CD8-positive, alpha-beta memory T cell (primary cell): Measurements from ENCODE around the gene DLG5. TPM values are rescaled to one million over a fixed set of nuclear protein-coding genes. Genes with fewer than 3 reads are reported as not detected.

Source experiments
- CTCF ChIA-PET: fragments of 350-600 bp; sonication (Branson Sonifier 250); formaldehyde crosslinking; loops from one replicate; lab custom pipeline; 2021; ENCODE audit warnings: antibody characterized with exemption; lab: Charles Lee
- POLR2A ChIA-PET: fragments of 350-600 bp; sonication (Branson Sonifier 250); formaldehyde crosslinking; loops from one replicate; lab custom pipeline; 2021; ENCODE audit warnings: antibody characterized with exemption; lab: Charles Lee
- DNase-seq, 5 donors: peaks; one replicate each; pipeline versions ENCODE4 v3.0.0 to v3.0.0-alpha.2; 2020 to 2022; ENCODE audit warnings: mixed read lengths in 1 of 5
- H3K27ac ChIP-seq: one replicate; pipeline ENCODE4 v1.7.0; 2013; ENCODE audit warnings: low read depth, mild to moderate bottlenecking, low read length, moderate library complexity
- H3K27me3 ChIP-seq: 2 replicates; pipeline ENCODE4 v1.7.0; 2013; ENCODE audit warnings: low read length, mild to moderate bottlenecking; ENCODE audit not compliant: insufficient read depth, poor library complexity, severe bottlenecking
- H3K36me3 ChIP-seq: 2 replicates; pipeline ENCODE4 v1.7.0; 2013; ENCODE audit warnings: mild to moderate bottlenecking, low read length, moderate library complexity; ENCODE audit not compliant: insufficient read depth
- H3K4me1 ChIP-seq: 2 replicates; pipeline ENCODE4 v1.7.0; 2013; ENCODE audit warnings: mild to moderate bottlenecking, low read length, moderate library complexity; ENCODE audit not compliant: insufficient read depth
- H3K4me3 ChIP-seq: 2 replicates; pipeline ENCODE4 v1.7.0; 2013; ENCODE audit warnings: mild to moderate bottlenecking, low read length
- H3K9me3 ChIP-seq: 2 replicates; pipeline ENCODE4 v1.7.0; 2013; ENCODE audit warnings: mild to moderate bottlenecking, low read length
- H3K27ac Mint-ChIP-seq, 8 donors: one replicate each; pipeline ENCODE4 v1.8.0; 2020 to 2021; ENCODE audit warnings: mixed read lengths in 8 of 8, mild to moderate bottlenecking in 6 of 8, inconsistent platforms in 3 of 8, moderate library complexity in 3 of 8
- H3K27me3 Mint-ChIP-seq, 2 donors: one replicate each; pipeline ENCODE4 v1.8.0; 2020 to 2021; ENCODE audit warnings: mixed read lengths in 2 of 2, mild to moderate bottlenecking in 1 of 2, moderate library complexity in 1 of 2
- H3K36me3 Mint-ChIP-seq, 3 donors: one replicate each; pipeline ENCODE4 v1.8.0; 2020 to 2021; ENCODE audit warnings: mixed read lengths in 3 of 3, inconsistent platforms in 1 of 3, mild to moderate bottlenecking in 1 of 3
- H3K4me1 Mint-ChIP-seq, 3 donors: one replicate each; pipeline ENCODE4 v1.8.0; 2020 to 2021; ENCODE audit warnings: mixed read lengths in 3 of 3, inconsistent platforms in 1 of 3, mild to moderate bottlenecking in 1 of 3
- H3K4me3 Mint-ChIP-seq, 7 donors: one replicate each; pipeline ENCODE4 v1.8.0; 2020 to 2021; ENCODE audit warnings: mixed read lengths in 7 of 7, mild to moderate bottlenecking in 6 of 7, moderate library complexity in 4 of 7, inconsistent platforms in 2 of 7
- H3K9me3 Mint-ChIP-seq, 5 donors: one replicate each; pipeline ENCODE4 v1.8.0; 2020 to 2022; ENCODE audit warnings: mixed read lengths in 5 of 5, mild to moderate bottlenecking in 3 of 5, moderate library complexity in 2 of 5, inconsistent platforms in 1 of 5
- polyA plus RNA-seq: library from polyadenylated mRNA; unstranded; fragments of 300-500 nt; fragmentation: Illumina TruSeq; gene quantifications from one replicate; pipeline ENCODE4 v1.2.3, GENCODE V29; 2021
- total RNA-seq, 2 experiments: library from RNA; stranded (reverse); gene quantifications; one replicate each; pipeline ENCODE4 v1.2.3, GENCODE V29; 2021

Gene DLG5
- total and polyA plus RNA-seq, 3 experiments from 2014 or later, result 1.1 to 2.1 (median 1.7) TPM

- CTCF ChIA-PET, result no interaction called here
- no peaks in the 10 kb centered on the region for H3K9me3 Mint-ChIP-seq
- no peaks in the 10 kb centered on the region for H3K27me3 Mint-ChIP-seq
- H3K9me3 ChIP-seq, result no peaks in the 10 kb centered on the region
- POLR2A ChIA-PET, result no interaction called here
- H3K27ac Mint-ChIP-seq, result peak overlapping the region in 3 of 8 donors; percentile 51 to 57 (median 55)
- no peak overlapping the region for H3K4me3 ChIP-seq
- H3K27ac ChIP-seq, result no peak overlapping the region
- H3K27me3 ChIP-seq, result no peaks in the 10 kb centered on the region
- H3K4me1 ChIP-seq, result no peaks in the 10 kb centered on the region
- H3K36me3 ChIP-seq, result no peaks in the 10 kb centered on the region
- H3K4me3 Mint-ChIP-seq, result no peak overlapping the region
- no peak for DNase-seq
- peaks cover 0 to 1% (median 0%) of the 10 kb centered on the region in 3 donors for H3K36me3 Mint-ChIP-seq
- H3K4me1 Mint-ChIP-seq, result peaks cover 0 to 13% (median 3%) of the 10 kb centered on the region in 3 donors
Measured at GRCh38 chr10:77863446-77863845, 63.1 kb downstream of the DLG5 start.

GRCh38 chr10:77862595-77862994, 64.0 kb downstream of the DLG5 start:
- CTCF ChIA-PET, result no interaction called here

GRCh38 chr10:77861366-77861765, 65.2 kb downstream of the DLG5 start:
- ChIA-PET CTCF (no interaction called here), POLR2A (no interaction called here)
- H3K36me3 Mint-ChIP-seq, result peaks cover 0 to 1% (median 0%) of the 10 kb centered on the region in 3 donors

More at GRCh38 chr10:77862595-77862994, 64.0 kb downstream of the DLG5 start:
- DNase-seq, result no peak
- H3K4me3 ChIP-seq, result no peak overlapping the region
- no peaks in the 10 kb centered on the region for H3K27me3 ChIP-seq
- H3K27ac Mint-ChIP-seq, result peak overlapping the region in 2 of 8 donors; percentile 18 to 29
- H3K36me3 Mint-ChIP-seq, result peaks cover 0 to 1% (median 0%) of the 10 kb centered on the region in 3 donors
- POLR2A ChIA-PET, result no interaction called here
- no peak overlapping the region for H3K27ac ChIP-seq
- H3K4me3 Mint-ChIP-seq, result no peak overlapping the region
- no peaks in the 10 kb centered on the region for H3K9me3 ChIP-seq
- no peaks in the 10 kb centered on the region for H3K4me1 ChIP-seq
- no peaks in the 10 kb centered on the region for H3K27me3 Mint-ChIP-seq
- H3K9me3 Mint-ChIP-seq, result no peaks in the 10 kb centered on the region
- H3K4me1 Mint-ChIP-seq, result peaks cover 0 to 13% (median 3%) of the 10 kb centered on the region in 3 donors
- H3K36me3 ChIP-seq, result no peaks in the 10 kb centered on the region

GRCh38 chr10:77859865-77860282, 66.7 kb downstream of the DLG5 start:
- Histone ChIP-seq H3K9me3 (no peaks in the 10 kb centered on the region), H3K27me3 (no peaks in the 10 kb centered on the region), H3K27ac (no peak overlapping the region), H3K4me3 (no peak overlapping the region), H3K4me1 (no peaks in the 10 kb centered on the region), H3K36me3 (no peaks in the 10 kb centered on the region)
- no peak overlapping the region for H3K27ac Mint-ChIP-seq
- ChIA-PET POLR2A (no interaction called here), CTCF (interaction anchor here (2.5 kb wide), 1 partner anchor 13 kb away, joined by 8 read pairs; no protein-coding TSS in a partner anchor)
- no peaks in the 10 kb centered on the region for H3K27me3 Mint-ChIP-seq
- peaks cover 0 to 4% (median 0%) of the 10 kb centered on the region in 3 donors for H3K4me1 Mint-ChIP-seq
- H3K36me3 Mint-ChIP-seq, result peaks cover 0 to 1% (median 0%) of the 10 kb centered on the region in 3 donors
- no peak overlapping the region for H3K4me3 Mint-ChIP-seq
- DNase-seq, result no peak
- no peaks in the 10 kb centered on the region for H3K9me3 Mint-ChIP-seq

More at GRCh38 chr10:77861366-77861765, 65.2 kb downstream of the DLG5 start:
- no peaks in the 10 kb centered on the region for H3K9me3 Mint-ChIP-seq
- H3K27me3 Mint-ChIP-seq, result no peaks in the 10 kb centered on the region
- no peaks in the 10 kb centered on the region for H3K9me3 ChIP-seq
- no peak overlapping the region for H3K27ac ChIP-seq
- H3K4me1 ChIP-seq, result no peaks in the 10 kb centered on the region
- peaks cover 0 to 6% (median 0%) of the 10 kb centered on the region in 3 donors for H3K4me1 Mint-ChIP-seq
- H3K4me3 ChIP-seq, result no peak overlapping the region
- no peak overlapping the region for H3K4me3 Mint-ChIP-seq
- no peaks in the 10 kb centered on the region for H3K36me3 ChIP-seq
- no peaks in the 10 kb centered on the region for H3K27me3 ChIP-seq
- peak overlapping the region in 1 of 8 donors; percentile 36 for H3K27ac Mint-ChIP-seq
- no peak for DNase-seq

GRCh38 chr10:77859200-77859864, 67.2 kb downstream of the DLG5 start:
- Histone ChIP-seq H3K4me1 (no peaks in the 10 kb centered on the region), H3K27me3 (no peaks in the 10 kb centered on the region), H3K27ac (no peak overlapping the region), H3K9me3 (no peaks in the 10 kb centered on the region), H3K36me3 (no peaks in the 10 kb centered on the region), H3K4me3 (no peak overlapping the region)
- no peak overlapping the region for H3K4me3 Mint-ChIP-seq
- ChIA-PET CTCF (interaction anchor here (2.5 kb wide), 1 partner anchor 12 kb away, joined by 8 read pairs; no protein-coding TSS in a partner anchor), POLR2A (no interaction called here)
- H3K4me1 Mint-ChIP-seq, result no peaks in the 10 kb centered on the region
- no peaks in the 10 kb centered on the region for H3K27me3 Mint-ChIP-seq
- no peaks in the 10 kb centered on the region for H3K9me3 Mint-ChIP-seq
- DNase-seq, result no peak
- peaks cover 0 to 1% (median 0%) of the 10 kb centered on the region in 3 donors for H3K36me3 Mint-ChIP-seq
- peak overlapping the region in 1 of 8 donors; percentile 45 for H3K27ac Mint-ChIP-seq

GRCh38 chr10:77857272-77857671, 69.3 kb downstream of the DLG5 start:
- Histone ChIP-seq H3K27me3 (no peaks in the 10 kb centered on the region), H3K4me1 (no peaks in the 10 kb centered on the region), H3K9me3 (no peaks in the 10 kb centered on the region), H3K27ac (no peak overlapping the region), H3K4me3 (no peak overlapping the region), H3K36me3 (no peaks in the 10 kb centered on the region)
- Mint-ChIP-seq H3K27me3 (no peaks in the 10 kb centered on the region), H3K27ac (peak overlapping the region in 1 of 8 donors; percentile 29), H3K4me1 (no peaks in the 10 kb centered on the region), H3K36me3 (peaks cover 0 to 1% (median 0%) of the 10 kb centered on the region in 3 donors), H3K4me3 (no peak overlapping the region), H3K9me3 (no peaks in the 10 kb centered on the region)
- no peak for DNase-seq
- ChIA-PET POLR2A (no interaction called here), CTCF (no interaction called here)

GRCh38 chr10:77856566-77856965, 70.0 kb downstream of the DLG5 start:
- POLR2A ChIA-PET, result no interaction called here

DNA sequence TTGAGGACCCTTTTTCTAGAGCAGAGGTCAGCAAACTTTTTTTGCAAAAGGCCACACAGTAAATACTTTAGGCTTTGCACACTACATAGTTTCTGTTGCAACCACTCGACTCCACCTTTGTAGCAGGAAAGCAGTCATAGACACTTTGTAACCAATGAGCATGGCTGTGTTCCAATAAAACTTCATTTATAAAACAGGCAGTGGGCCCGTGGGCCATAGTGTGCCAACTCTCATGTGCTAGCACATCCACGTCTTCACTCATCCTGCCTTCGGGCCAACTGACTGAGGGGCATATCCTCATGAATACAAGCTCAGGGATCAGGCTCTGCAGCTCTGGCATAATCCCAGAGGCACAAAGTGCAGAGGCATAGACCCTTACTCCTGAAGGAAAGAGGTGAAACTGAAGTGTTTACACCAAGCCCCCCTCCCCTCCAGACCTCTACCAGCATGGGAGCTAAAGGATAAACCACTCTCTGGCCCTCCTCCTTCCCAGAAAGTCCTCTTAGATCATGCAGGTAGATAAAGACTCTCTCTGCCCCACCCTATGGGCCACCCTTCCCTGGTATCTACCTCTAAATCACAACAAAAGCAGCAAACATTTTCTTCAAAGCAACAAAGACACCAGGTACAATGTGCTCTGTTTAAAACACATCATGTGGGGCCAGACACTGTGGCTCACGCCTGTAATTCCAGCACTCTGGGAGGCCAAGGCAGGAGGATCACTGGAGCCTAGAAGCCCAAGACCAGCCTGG, 71.0 kb downstream of the DLG5 start:
- no peaks in the 10 kb centered on the region for H3K9me3 Mint-ChIP-seq
- no peaks in the 10 kb centered on the region for H3K27me3 ChIP-seq
- POLR2A ChIA-PET, result no interaction called here
- H3K27me3 Mint-ChIP-seq, result no peaks in the 10 kb centered on the region
- H3K4me1 ChIP-seq, result no peaks in the 10 kb centered on the region
- no peak overlapping the region for H3K4me3 ChIP-seq
- no peak for DNase-seq
- H3K4me1 Mint-ChIP-seq, result no peaks in the 10 kb centered on the region
- no peak overlapping the region for H3K27ac ChIP-seq
- peaks cover 0 to 1% (median 0%) of the 10 kb centered on the region in 3 donors for H3K36me3 Mint-ChIP-seq
- no peak overlapping the region for H3K4me3 Mint-ChIP-seq
- H3K27ac Mint-ChIP-seq, result peak overlapping the region in 1 of 8 donors; percentile 22
- CTCF ChIA-PET, result interaction anchor here (1.8 kb wide), 1 partner anchor 9 kb away, joined by 5 read pairs; no protein-coding TSS in a partner anchor
- H3K36me3 ChIP-seq, result no peaks in the 10 kb centered on the region
- H3K9me3 ChIP-seq, result no peaks in the 10 kb centered on the region

More at GRCh38 chr10:77856566-77856965, 70.0 kb downstream of the DLG5 start:
- peak overlapping the region in 1 of 8 donors; percentile 81 for H3K27ac Mint-ChIP-seq
- CTCF ChIA-PET, result interaction anchor here (1.8 kb wide), 1 partner anchor 10 kb away, joined by 5 read pairs; no protein-coding TSS in a partner anchor
- no peak overlapping the region for H3K4me3 Mint-ChIP-seq
- H3K9me3 Mint-ChIP-seq, result no peaks in the 10 kb centered on the region
- Histone ChIP-seq H3K27me3 (no peaks in the 10 kb centered on the region), H3K27ac (no peak overlapping the region), H3K4me1 (no peaks in the 10 kb centered on the region), H3K9me3 (no peaks in the 10 kb centered on the region), H3K4me3 (no peak overlapping the region), H3K36me3 (no peaks in the 10 kb centered on the region)
- peaks cover 0 to 1% (median 0%) of the 10 kb centered on the region in 3 donors for H3K36me3 Mint-ChIP-seq
- no peaks in the 10 kb centered on the region for H3K27me3 Mint-ChIP-seq
- no peaks in the 10 kb centered on the region for H3K4me1 Mint-ChIP-seq
- no peak for DNase-seq
